Mammary epithelial cell (primary cell): Measurements from ENCODE around the gene GRAMD1B.

Source experiments
- EZH2 ChIP-seq: IDR thresholded peaks from 2 replicates; pipeline ENCODE4 v1.6.1; 2012; ENCODE audit warnings: low read length, inconsistent platforms, borderline replicate concordance
- TF ChIP-seq, protein P1 (sequence below), 2 donors: IDR thresholded peaks in 1 of 2; conservative IDR thresholded peaks in 1 of 2; 2 replicates each; pipeline ENCODE4 v1.5.1; 2011 to 2012; ENCODE audit warnings: inconsistent platforms in 2 of 2, low read length in 2 of 2, mild to moderate bottlenecking in 2 of 2, control low read depth in 1 of 2, low read depth in 1 of 2; ENCODE audit not compliant: insufficient read depth in 1 of 2; ENCODE audit errors: extremely low read depth in 1 of 2

DNA sequence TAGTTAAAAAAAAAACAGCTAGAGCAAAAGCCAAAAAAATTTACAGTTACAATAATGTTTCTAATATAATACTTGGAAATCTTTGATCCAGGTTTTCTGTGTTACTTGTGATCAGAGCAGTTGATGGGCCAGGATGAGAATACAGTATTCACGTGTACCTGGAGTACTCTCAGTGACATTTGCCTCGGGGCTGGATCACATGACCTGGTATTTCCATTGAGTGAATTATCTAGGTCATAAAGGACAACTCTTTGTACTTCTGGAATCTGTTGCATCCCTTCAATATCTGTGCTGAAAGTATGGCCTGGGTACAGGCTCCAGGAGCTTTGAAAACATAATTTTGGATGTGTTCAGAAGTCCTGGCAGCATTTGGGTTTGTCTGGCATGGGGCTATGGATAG is 93.5 kb downstream of the GRAMD1B start:
- TF ChIP-seq, protein P1, sequence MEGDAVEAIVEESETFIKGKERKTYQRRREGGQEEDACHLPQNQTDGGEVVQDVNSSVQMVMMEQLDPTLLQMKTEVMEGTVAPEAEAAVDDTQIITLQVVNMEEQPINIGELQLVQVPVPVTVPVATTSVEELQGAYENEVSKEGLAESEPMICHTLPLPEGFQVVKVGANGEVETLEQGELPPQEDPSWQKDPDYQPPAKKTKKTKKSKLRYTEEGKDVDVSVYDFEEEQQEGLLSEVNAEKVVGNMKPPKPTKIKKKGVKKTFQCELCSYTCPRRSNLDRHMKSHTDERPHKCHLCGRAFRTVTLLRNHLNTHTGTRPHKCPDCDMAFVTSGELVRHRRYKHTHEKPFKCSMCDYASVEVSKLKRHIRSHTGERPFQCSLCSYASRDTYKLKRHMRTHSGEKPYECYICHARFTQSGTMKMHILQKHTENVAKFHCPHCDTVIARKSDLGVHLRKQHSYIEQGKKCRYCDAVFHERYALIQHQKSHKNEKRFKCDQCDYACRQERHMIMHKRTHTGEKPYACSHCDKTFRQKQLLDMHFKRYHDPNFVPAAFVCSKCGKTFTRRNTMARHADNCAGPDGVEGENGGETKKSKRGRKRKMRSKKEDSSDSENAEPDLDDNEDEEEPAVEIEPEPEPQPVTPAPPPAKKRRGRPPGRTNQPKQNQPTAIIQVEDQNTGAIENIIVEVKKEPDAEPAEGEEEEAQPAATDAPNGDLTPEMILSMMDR (conservative IDR thresholded peaks at IDR 0.05 in 1 of 2, IDR thresholded peaks at IDR 0.05 in 1 of 2; ENCODE audit: extremely low read depth in 1 of 2, insufficient read depth in 1 of 2, low read depth in 1 of 2, low read length in 2 of 2), result no peak
- TF ChIP-seq EZH2, result no peak
